GM12872 (cell line): ENCODE data around the gene EIF1AD.

Experiments
- TF ChIP-seq, protein P1 (sequence below): IDR thresholded peaks from 3 replicates; pipeline ENCODE4 v1.5.1; 2011; ENCODE audit warnings: low read depth, mild to moderate bottlenecking, low read length, moderate library complexity; ENCODE audit not compliant: insufficient read depth

EIF1AD gene

DNA sequence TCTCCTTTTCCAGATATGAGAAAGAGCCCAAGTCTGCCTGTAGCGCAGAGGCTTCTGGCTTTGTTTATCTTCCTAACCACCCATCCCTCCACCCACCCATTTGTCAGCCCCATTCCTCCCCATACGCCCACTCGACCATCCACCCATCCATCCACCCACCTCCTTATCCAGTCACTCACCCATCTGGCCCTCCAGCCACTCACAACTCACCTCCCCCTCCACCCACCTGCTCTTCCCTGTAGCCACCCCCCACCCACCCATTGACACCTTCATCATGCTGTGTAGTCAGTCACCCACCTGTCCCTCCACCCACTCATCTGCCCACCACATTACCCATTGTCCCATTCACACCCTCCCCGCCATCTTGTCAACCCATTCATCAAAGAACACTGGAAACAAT, 15.4 kb upstream of the EIF1AD start:
- TF ChIP-seq, protein P1, sequence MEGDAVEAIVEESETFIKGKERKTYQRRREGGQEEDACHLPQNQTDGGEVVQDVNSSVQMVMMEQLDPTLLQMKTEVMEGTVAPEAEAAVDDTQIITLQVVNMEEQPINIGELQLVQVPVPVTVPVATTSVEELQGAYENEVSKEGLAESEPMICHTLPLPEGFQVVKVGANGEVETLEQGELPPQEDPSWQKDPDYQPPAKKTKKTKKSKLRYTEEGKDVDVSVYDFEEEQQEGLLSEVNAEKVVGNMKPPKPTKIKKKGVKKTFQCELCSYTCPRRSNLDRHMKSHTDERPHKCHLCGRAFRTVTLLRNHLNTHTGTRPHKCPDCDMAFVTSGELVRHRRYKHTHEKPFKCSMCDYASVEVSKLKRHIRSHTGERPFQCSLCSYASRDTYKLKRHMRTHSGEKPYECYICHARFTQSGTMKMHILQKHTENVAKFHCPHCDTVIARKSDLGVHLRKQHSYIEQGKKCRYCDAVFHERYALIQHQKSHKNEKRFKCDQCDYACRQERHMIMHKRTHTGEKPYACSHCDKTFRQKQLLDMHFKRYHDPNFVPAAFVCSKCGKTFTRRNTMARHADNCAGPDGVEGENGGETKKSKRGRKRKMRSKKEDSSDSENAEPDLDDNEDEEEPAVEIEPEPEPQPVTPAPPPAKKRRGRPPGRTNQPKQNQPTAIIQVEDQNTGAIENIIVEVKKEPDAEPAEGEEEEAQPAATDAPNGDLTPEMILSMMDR, result no peak

DNA sequence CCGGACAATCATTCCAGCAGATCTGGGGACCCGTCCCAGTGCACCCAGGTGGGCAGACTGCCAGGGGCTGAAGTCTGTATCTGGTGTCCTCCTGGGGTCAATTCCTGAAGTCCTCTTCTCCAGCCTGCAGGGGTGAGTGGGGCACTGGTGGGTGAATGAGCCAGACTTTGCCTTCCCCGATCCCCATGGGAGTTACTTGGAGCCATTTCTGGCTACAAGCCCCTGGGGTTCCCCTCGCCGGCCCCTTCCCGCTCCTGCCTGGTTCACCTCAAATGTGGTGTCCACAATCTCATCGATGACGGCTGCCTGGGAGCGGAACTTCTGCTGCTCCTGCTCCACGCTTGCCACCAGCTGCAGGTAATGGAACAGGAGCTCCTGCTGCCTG, 14.8 kb upstream of the EIF1AD start:
- TF ChIP-seq, protein P1, result no peak

DNA sequence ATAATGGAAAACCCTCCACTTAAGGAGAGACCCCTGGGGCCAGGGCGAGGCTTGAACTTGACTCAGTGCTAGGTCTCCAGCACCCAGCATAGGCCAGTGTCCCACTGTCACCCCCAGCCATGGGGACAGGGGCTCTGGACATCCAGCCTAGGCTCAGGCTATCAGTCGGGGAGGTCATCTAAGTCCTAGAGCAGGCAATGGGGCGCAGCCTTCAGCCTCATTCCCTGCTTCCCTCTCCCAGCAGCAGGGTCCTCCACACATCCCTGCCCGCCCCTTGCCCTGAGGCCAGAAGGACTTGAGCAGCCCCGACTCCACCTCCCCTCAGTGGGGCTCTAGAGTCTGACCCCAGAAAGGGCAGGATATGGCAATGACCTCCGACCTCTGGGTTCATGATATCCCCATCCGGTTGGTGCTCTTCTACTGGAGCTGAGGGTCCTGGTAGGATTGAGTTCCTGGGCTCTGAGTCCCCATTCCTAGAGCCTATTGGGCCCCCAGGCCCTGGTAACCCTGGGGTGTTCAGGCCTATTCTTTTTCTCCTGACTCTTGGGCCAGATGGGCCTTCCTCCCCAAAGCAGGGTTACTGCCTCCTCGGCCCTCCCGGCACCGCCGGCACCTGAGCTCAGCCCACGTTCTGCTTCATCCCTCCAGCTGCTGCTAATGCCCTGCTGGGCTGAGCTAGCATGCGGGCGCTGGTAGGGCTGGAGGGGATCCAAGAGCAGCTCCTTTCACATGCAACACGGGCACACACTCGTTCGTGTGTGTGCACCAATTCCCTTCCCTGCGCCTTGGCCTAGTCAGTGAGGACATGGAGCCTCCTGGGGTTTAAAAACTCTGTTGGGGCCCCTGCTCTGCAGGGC, 14.2 kb upstream of the EIF1AD start:
- TF ChIP-seq, protein P1, result no peak

DNA sequence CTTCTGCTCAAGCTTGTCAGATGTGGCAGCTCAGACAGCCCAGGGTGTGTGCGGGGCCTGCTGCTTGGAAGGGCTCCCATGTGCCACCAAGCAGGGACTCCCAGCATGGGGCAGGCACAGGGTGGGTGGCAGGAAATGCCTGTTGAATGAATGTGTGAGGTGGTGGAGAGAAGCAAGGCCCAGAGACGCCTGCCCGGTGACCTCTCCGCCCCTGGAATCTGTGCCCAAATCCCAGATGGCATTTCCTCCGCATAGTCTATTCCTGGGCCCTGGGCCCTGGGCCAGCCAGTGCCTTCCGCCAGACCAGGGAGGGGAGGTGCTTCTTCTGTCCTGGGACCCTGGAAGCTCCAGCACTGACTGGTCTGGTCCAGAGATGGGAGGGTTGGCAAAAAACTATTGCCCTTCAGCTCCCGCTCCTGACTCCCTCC, 13.5 kb upstream of the EIF1AD start:
- TF ChIP-seq, protein P1, result no peak

DNA sequence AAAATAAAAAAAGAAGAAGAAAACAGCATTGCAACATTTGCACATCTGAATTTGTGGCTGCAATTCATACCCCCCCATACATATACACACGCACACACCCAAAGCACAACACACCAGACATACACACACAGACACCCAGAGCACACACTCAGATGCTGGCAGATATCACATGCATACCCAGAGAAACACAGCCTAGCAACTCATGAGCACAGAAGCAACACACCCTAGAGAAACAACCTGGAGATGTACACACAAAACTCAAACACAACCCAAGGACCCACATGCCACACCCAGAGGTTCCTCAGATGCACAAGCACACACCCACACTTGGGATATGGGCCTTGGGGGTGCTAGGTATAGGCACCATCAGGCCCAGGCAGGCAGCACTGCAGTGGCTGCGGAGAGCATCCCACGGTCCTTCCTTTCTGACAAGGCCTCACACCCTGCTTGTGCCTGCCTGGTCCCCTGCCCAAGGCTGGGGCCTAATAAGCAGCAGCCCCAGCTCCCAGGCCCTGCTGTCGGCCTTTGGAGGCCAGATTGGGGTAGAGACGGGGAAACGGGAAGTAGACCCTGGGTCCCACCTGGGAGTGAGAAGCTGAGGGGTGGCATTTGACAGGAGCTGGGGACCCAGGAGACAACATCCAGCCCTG, 13.0 kb upstream of the EIF1AD start:
- TF ChIP-seq, protein P1, result no peak

DNA sequence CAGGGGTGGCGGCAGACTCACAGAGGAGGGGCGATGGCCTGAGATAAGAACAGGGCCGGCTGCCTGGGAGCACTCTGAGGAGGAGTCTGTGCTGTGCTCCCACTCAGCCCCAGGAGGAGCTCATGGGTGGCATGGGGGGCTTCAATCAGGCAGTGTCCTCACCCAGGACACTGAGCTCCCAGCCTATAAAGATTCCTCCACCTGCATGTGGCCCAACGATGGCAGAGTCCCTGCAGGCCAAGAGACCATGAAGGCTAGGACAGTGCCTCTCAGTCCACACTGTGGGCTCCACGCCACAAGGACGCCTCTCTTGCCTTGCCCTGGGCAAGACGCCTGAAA, 11.8 kb upstream of the EIF1AD start:
- TF ChIP-seq, protein P1, result no peak

DNA sequence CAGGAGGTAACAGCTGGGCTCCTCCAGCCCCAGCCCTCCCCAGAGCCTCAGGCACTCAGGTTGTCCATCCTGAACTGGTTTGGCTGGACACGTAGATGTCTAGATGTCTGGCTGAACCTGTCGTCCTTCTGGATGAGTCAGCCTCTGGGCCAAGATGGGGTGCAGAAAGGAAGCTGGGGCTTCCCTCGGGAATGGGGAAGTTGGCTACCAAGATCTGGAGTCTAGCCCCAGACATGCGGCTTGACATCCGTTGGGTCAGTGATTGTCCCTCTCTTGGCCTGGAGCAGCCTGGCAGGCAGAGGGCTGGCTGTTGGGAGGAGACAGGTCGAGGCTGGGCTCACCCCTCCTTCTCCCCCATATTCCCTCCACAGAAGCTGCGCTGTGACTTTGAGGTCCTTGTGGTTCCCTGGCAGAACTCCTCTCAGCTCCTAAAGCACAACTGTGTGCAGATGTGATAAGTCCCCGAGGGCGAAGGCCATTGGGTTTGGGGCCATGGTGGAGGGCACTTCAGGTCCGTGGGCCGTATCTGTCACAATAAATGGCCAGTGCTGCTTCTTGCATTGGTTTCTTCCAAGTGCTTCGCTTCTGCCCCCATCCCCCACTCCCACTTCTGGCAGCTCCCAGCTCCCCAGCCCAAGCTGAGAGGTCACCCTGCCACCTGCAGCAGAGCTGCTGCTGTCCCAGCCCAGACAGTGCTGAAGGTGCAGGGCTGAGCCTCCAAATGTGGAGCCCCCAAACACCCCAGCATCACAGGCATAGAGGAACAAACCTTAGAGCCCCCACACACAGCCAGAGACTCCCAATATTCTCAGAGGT, 11.2 kb upstream of the EIF1AD start:
- TF ChIP-seq, protein P1, result no peak
